GM12878 (cell line): Measurements from ENCODE around the gene EEF1A1.

ENCODE experiments used
- CTCF ChIP-seq, 3 experiments: IDR thresholded peaks in 2 of 3; conservative IDR thresholded peaks in 1 of 3; 2 replicates each; pipeline ENCODE4 v1.5.1; 2011; ENCODE audit warnings: low read depth in 3 of 3, low read length in 3 of 3, mild to moderate bottlenecking in 3 of 3, control low read depth in 2 of 3, moderate library complexity in 2 of 3, inconsistent platforms in 1 of 3, mixed read lengths in 1 of 3; ENCODE audit not compliant: control insufficient read depth in 2 of 3, insufficient read depth in 1 of 3; ENCODE audit errors: extremely low read depth in 1 of 3
- ELK1 ChIP-seq: IDR thresholded peaks from 2 replicates; pipeline ENCODE4 v1.6.1; 2012; ENCODE audit warnings: low read depth, low read length, improper control_type of control experiment
- MAX ChIP-seq: IDR thresholded peaks from 2 replicates; pipeline ENCODE4 v1.6.1; 2012; ENCODE audit warnings: low read depth, low read length, improper control_type of control experiment
- YY1 ChIP-seq: IDR thresholded peaks from 2 replicates; pipeline ENCODE4 v1.6.1; 2011; ENCODE audit warnings: low read depth, mild to moderate bottlenecking, low read length

- TF ChIP-seq ELK1, result no peak
- TF ChIP-seq CTCF (IDR thresholded peaks at IDR 0.05 in 2 of 3, conservative IDR thresholded peaks at IDR 0.05 in 1 of 3; ENCODE audit: control insufficient read depth in 2 of 3, extremely low read depth in 1 of 3, insufficient read depth in 1 of 3, low read depth in 3 of 3, low read length in 3 of 3), result no peak
- no peak for TF ChIP-seq MAX
- TF ChIP-seq YY1, result no peak
These were observed 17.4 kb upstream of the EEF1A1 start for GRCh38 chr6:73538116-73538779.
